GM21619 (cell line): Measurements from ENCODE around the gene GUCY2F.

ENCODE experiments used
- ATAC-seq: cut with Tn5 transposase; IDR thresholded peaks from one replicate; pipeline ENCODE4 v1.9.1; 2021; ENCODE audit not compliant: unreplicated experiment

The GUCY2F gene

DNA sequence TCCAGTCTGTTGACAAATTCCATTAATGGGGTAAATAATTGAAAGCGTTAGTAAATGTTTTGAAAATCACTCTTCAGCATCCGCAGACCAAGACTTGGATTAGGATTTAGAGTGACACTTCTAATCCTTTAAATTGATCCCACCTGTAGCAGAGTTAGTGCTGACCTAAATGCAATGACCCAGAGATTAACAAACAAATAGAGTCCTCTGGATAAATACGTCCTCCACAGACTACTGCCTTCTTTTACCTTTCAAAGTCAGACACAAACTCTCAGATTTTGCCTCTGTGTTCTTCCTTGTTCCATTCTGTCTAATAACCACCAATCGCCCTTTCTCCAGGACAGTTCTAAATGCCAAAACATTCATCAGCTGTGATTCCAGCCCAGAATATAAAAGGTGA lies at the start of gene GUCY2F:
Gene GUCY2F (minus strand): TSS at position 101 of the 400 bp plus-strand sequence. CDS start 6,150 bp downstream, outside the sequence.
- ATAC-seq, result no peak

DNA sequence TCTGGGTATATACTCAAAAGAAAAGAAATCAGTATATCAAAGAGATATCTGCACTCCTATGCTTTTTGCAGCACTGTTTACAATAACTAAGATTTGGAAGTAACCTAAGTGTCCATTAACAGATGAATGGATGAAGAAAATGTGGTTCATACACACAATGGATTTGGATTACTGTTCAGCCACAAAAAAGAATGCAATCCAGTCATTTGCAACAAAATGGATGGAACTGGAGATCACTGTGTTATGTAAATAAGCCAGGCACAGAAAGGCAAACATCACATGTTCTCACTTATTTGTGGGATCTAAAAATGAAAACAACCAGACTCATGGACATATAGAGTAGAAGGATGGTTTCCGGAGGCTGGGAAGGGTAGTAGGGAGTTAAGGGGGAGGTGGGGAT lies 37.1 kb upstream of the GUCY2F start:
- ATAC-seq, result no peak

DNA sequence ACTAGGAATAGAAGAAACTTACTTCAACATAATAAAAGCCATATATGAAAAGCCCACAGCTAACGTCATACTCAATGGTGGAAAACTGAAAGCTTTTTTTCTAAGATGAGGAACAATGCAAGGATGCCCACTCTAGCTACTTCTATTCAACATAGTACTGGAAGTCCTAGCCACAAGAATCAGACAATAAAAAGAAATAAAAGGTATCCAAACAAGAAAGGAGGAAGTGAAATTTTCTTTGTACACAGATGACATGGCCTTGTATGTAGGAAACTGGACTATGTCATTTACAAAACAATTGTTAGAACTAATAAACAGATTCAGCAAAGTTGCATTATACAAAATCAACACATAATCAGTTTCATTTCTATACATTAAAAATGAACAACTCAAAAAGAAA lies 29.2 kb upstream of the GUCY2F start:
- ATAC-seq, result no peak

DNA sequence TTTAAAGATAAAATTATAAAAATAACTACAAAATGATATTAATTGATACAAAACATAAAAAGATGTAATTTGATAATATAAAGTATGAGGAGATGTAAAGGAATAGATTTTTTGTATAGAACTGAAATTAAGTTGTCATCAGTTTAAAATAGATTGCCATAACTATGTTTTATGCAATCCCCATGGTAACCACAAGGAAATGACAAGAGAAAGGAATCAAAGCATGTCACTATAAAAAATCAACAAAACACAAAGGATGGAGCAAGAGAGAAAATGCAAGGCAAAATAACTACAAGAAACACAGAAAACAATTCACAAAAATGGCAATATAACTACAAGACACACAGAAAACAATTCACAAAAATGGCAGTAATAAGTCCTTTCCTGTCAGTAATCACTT lies 27.0 kb upstream of the GUCY2F start:
- no peak for ATAC-seq

DNA sequence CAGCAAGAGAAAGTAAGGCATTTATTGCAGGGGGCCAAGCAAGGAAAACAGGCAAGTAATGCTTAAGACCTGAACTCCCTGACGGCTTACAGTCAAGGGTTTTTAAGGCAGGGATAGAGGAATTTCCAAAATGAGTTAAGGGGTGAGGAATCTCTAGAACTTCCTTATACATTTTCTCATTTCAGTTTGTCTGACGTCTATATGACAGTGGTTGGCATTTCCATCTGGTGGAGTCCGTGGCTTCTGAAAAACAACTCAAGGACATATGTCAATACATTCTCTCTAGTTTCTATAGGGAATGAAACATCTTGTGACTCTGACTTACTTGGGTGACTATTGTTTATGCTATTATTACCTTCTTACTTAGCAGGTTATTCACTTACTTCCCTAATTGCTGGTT lies 19.3 kb upstream of the GUCY2F start:
- no peak for ATAC-seq

DNA sequence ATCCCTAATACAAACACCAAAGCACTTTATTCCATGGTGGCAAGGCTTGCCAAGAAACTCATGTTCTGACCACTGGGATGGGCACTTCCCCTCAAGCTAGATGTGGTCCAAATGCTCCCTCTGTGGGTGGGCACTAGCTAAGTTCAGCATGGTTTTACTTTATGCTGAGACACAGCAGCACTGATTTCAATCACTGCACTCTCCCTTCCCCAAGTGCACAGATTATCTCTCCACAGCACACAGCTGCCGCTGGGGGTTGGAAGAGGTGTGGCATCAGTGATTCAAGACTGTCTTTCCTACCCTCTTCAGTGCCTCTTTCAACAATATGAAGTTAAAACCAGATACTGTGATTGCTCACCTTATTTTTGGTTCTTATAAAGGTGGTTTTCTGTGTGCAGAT lies 16.5 kb upstream of the GUCY2F start:
- no peak for ATAC-seq

DNA sequence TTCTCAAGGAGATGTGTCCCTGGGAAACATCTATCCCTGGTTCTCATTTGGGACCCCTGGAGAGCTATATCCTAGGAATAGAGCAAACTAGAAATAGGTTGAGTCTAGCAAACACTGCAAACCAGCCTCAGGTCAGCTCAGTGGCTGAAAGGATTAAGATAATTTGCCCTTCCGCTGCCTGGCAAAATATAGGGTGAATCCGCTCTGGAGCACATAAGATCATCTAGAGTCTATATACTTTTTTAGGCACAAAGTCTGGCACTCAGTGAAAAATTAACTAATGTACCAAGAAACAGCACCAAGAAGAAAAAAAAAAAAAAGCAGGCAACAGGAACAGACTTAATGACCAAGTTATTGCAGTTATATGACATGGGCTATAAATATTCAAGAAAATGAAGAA lies 7.3 kb upstream of the GUCY2F start:
- ATAC-seq, result no peak

DNA sequence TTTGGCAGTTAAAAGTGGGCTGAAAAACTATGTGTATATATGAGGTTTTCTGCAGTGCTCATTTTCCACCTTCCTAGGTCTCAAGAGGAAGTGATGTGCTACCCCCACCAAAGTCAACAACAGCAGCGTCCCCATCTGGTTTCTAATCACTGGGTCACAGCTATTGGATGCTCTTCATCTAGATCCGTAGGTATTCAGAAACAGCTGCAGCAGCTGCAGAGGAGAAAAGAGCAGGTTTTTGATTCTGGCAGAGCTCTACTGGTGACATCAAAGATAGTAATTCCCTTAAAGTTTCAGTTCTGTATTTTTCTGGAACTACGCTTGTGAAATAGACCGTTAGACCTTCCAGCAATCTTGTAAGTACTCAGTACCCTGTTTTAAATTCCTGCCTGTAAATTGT lies 5.8 kb upstream of the GUCY2F start:
- no peak for ATAC-seq

DNA sequence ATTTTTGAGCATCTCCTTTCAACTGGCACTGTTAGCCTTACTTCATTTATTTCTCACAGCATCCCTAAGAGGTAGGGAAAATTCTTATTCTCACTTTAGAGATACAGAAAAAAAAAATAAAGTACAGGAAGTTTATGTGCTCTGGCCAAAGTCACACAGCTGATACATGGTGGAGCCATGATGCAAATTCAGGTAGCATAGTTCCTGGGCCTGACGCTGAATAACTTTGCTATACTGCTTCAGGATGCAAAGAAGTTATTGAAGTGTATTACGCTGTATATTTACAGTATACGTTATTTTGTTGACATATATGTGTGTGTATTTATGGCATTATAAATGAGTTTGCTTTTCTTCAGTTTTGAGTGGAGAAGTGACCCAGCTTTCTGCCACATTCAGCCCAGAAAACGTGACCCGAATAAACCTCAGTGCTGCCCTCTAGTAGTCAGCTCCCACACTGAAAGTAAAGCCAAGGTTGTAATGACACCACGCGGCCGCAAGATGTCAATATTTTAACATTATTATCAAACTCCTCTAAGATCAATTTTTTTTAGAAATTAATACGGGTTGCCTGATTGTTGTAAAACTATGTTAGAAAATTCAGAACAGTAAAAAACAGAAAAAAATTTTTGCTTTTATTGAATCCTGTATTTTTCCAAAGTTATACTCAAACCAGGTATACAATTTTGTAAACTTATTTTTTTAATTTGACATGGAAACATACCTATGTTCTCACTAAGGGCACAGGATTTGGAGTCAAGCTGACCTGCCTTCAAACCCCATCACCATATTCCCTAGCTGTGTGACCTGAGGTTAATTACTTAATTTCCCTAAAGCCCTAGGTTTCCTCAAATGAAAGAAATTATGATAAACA lies 3.8 kb upstream of the GUCY2F start:
- no peak for ATAC-seq

DNA sequence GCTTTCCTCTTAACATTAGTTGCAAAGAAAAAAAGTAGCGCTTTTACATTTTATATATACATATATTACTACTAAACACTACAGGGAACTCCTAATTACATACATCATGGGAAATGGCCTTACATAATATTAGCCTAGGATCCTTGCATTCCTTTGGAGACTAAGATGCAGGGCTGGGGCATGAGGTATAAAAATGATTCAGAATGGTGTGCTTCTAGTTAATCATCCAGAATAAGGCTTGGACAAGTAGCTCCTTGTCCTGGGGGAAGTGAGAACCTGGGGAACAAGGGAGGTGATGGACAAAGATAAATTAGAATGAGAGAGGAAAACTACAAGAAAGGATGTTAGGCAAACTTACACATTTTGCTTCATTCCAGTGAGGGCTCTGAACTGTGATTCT lies 3.0 kb upstream of the GUCY2F start:
- no peak for ATAC-seq

DNA sequence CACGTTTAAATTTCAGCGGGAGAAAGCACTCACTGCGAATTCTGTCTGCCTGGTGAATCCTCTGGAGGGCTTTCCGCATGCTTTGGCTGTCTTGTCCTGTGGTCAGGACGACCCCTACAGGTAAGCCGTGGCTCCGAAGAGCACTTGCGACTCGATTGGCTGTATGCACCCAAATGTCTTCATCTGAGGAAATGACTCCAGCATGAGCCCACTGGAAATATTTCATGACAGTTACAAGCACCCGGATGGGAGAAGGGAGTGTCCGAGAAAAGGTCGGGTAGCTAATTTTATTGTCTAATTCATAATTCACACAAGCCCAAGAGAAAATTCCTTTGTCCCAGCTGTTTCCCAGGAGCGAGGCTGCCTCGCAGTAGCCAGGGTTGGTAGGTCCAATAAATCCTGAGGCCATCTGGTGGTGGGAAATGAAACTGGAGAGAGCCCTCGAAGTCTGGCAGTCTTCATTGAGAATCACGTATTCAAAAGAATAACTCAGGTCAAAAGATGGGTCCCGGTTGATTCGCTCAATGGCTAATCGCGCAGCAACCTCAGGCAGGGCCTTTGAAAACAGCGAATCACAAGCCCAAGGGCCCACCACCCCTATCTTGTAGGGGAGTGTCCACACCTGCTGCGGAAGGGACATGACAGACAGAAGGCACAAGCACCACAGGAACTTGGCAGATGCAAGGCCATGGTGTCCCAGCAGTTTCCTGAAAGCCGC lies 6.6 kb downstream of the GUCY2F start:
- ATAC-seq, result no peak

DNA sequence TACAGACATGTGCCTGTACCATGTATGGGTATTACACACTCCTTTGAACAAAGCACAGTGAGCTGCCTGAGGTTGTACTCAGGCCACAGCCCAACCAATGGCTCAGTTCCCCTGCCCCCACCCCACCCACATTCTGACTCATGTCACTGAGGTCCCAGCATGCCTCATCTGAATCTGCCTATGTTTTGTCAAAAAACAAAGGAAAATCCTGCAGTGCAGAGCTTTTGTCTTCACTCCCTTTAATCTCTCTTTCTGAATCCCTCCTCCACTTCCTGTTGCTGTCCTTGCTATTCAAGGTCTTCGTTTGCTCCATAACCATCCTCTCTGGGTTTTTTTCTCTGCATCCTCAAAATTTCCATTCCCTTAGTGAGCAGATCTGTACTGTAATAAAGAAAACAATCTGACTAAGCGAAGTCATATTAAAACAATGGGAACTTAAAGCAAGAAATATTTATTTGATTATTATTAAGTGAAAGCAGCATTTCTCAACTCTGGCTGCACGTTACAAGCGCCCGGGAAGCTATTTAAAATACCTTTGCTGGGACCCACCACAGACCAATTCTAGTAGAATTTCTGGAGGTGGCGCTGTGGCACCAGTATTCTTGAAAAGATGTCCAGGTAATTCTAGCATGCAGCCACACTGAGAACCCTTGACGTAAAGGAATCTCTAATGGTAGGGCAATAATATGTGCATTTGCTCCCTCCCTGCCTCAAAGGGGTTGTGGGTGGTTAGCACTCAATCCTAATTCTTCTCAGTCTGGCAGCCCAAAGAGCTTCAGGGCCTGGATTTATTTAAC lies 8.7 kb downstream of the GUCY2F start:
- ATAC-seq, result no peak

DNA sequence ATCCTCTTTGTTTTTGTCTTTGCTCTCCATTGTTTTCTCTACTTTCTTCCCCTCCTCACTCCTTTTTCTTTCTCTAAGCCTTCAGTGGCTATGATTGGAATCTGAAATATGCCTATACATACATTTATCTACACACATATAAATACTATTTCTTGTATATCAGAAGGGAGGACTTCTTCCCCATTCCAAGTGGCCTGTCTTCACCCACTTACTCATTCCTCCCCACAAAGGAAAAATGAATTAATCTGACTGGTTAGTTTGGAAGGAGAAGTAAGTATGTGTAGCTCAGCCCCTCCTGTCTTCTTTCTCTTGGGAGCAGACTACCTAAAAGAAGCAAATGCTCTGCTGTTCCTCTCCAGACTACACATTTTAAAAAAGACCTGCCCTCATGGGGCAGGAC lies 17.7 kb downstream of the GUCY2F start:
- no peak for ATAC-seq

DNA sequence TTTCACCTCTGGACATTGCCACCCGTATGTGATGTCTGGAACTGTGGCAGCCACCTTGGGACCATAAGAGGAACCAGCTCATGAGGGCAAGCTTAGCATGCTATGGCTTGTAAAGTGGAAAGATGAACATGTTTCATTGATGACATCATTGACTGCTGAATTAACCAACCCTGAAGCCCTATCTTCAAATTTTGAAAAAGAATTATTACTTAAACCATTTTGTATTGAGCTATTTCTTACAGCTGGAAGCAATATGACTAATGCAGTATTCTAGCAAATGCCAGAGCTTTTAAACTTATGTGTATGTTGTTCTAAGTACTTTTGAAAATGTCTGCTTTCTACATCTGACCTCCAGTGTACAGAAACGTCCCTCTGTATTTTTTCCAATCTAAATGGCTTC lies 18.1 kb downstream of the GUCY2F start:
- no peak for ATAC-seq

DNA sequence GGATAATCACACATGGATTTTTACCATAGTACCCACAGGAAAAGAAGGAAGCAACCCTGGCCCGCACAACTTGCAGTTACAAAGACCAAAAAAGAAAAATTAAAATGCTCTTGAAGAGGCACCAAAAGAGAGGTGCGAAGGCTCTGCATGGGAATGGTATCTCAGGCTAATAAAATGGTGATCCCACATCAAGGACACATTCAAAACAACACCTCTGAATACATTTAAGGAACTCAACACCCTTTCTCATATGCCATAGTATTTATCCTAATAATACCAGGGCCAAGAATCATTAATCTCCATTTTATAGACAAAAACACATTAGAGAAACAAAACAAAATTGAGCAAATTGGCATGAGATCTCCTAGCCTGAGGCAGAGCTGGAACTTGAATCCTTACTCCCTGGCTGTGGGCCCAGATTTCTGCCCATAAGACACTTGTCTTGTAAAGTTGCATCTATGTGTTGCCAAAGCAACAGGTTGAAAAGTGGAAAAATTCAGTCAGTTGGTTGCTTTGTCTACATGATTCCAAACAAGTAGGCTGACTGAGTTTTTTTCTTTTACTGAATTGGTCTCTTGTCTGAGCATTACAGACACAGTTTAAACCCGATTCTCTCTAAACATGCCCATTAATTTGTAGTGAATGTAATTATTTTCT lies 33.5 kb downstream of the GUCY2F start:
- ATAC-seq, result no peak

DNA sequence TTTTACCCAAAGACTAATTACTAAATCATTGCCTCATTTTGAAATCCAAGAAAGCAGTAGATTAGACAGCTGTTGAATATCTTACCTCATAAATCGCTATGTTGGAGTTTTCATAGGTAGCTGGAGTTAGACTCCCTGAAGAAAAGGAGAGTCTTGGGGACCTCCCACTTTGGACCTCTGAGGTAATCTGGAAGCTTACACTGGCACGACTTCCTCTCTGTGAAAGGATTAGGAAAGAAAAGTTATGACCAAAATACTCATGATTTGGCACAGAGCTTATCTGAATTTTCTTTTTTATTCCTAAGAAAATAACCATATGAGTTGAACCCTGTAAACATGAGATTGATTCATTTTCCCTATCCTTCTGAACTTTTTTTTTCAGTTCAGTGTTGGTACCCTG lies 40.6 kb downstream of the GUCY2F start:
- no peak for ATAC-seq

DNA sequence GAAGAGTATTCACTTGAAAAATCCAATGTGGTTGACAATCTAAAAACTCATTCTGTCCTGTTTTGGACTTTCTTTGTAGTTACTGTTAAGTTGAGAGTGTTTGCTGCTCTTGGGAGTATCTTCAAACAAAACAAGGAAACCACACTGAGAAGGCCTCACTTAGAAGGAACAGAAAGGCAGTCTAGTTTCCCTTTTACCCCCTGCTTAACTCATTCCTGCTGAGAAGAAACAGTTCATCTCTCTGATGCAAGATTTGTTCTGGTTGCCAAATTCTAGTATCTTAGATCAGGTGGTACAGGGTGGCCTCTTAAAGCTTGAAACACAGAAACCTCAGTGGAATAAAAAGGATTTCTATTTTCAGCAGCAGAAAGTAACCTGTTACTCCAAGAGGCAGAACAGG lies 41.4 kb downstream of the GUCY2F start:
- peak; percentile 86 for ATAC-seq

DNA sequence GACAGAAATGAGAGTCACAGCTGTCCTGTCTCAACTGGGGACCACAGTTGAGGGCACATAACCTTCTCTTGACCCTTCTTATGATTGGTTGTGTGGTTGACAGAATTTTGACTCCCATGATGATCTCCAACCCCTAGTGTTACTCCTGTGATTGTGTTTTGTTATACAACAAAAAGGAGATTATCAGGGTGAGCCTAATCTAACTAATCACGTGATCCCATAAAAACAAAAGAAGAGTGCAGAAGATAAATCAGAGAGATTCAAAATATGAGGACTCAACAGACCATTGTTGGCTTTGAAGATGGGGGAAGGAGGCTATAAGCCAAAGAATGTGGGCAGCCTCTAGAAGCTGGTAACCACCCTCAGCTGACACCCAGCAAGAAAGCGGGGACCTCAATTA lies 72.7 kb downstream of the GUCY2F start:
- no peak for ATAC-seq

DNA sequence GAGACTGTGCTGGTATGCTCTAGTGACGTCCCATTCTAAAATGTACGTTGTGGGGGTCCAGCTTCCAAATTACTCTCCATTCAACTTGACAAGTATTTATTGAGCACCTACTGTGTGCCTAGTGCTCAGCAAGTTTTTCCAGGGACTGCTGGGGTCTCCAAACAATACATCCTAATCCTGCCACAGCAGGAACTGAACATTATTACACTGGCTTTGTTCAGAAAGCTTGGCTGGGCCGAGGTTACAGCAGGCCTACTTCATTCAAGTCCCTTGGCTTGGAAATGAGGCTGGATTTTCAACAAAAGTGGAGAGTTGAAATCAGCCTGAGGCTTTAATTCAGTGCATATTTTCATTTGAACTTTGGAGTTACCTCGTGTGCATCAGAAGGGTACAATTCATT lies 78.0 kb downstream of the GUCY2F start:
- ATAC-seq, result no peak

DNA sequence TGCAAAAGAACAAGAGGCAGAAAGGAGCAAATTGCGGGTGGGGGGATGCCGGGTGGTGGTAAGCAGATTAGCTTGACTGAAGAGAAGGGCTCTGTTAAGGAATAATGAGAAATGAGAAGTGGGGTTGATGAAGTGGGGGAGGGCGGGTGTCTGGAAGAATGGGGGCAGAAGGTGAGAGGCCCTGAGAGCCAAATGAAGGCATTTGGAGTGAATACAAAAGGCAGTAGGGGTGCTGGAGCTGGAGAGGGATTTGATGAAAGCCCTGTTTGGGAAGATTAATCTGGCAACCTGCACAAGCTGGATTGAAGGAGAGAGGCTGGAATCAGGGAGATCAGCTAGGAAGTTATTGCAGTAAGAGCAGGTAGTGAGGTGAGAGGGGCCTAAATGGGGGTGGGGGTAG lies 82.1 kb downstream of the GUCY2F start:
- no peak for ATAC-seq

DNA sequence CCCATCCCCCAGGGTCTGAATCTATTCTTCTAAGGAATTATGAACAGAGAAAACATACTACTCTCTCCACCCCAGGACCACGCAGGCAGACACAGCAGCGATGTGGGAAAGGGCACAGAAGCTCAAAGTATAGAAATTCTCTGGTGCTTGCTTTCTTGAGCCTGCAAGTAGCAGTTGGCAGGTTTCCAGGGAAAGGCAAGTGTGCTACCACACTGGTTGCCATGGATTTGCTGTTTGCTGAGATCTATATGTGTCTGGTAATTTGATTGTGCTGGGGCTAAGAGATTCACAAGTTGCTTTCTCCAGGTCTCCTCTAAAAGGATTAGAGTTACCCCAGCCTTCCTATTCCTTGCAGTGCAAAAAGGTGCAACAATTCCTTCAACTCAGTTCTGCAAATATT lies 83.1 kb downstream of the GUCY2F start:
- no peak for ATAC-seq
